ENCODE data around the gene REEP3. TPM values are rescaled to one million over a fixed set of nuclear protein-coding genes. Genes with fewer than 3 reads are reported as not detected.

The REEP3 gene
- total and polyA plus RNA-seq, 7 donors, result 6.5 to 18.4 (median 16.1) TPM

- H3K27me3 ChIP-seq (ENCODE audit: insufficient read depth in 3 of 3, low read length in 2 of 3), result no peaks in the 10 kb centered on the region
- WGBS, 3 donors, result 85 to 91% (median 85%) methylated on average over 5 of the region's 5 CpGs
- ATAC-seq (no peak), DNase-seq (no peak)
- H3K9me3 ChIP-seq, result no peaks in the 10 kb centered on the region
- H3K27ac ChIP-seq, result no peak overlapping the region
- no peak overlapping the region for H3K4me3 ChIP-seq
- no peaks in the 10 kb centered on the region for H3K36me3 ChIP-seq (ENCODE audit: insufficient read depth in 1 of 2, low read depth in 1 of 2)
- intact Hi-C loops (cut with DNase I), result no loop called here
- peaks cover 3% of the 10 kb centered on the region for H3K4me1 ChIP-seq
- TF ChIP-seq CTCF (IDR thresholded peaks at IDR 0.05), result no peak
Observed at GRCh38 chr10:63480237-63480636, 41.0 kb upstream of the REEP3 start.

- Histone ChIP-seq H3K4me1 (peaks cover 6% of the 10 kb centered on the region), H3K27me3 (ENCODE audit: insufficient read depth in 3 of 3, low read length in 2 of 3) (no peaks in the 10 kb centered on the region), H3K9me3 (no peaks in the 10 kb centered on the region), H3K36me3 (ENCODE audit: insufficient read depth in 1 of 2, low read depth in 1 of 2) (no peaks in the 10 kb centered on the region), H3K27ac (no peak overlapping the region), H3K4me3 (no peak overlapping the region)
- 75 to 79% (median 75%) methylated on average over 6 of the region's 6 CpGs for WGBS, 3 donors
- TF ChIP-seq CTCF (IDR thresholded peaks at IDR 0.05), result no peak
- intact Hi-C loops (cut with DNase I), result no loop called here
- DNase-seq (no peak), ATAC-seq (no peak)
Observed at GRCh38 chr10:63481815-63482421, 39.3 kb upstream of the REEP3 start.

DNA sequence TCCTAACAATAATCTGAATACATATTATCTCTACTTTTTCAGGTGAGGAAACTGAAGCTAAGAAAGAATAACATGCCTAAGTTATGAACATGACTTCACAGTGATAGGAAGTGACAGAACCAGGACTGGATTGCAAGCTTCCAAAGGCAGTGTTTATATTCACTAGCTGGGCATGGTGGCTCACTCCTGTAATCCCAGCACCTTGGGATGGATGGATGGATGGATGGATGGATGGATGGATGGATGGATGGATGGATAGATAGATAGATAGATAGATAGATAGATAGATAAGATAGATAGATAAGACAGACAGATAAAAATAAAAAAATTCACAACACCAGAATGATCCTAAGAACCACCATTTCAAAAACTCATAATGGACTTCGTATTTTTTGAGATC is 37.2 kb upstream of the REEP3 start:
- TF ChIP-seq CTCF (IDR thresholded peaks at IDR 0.05), result no peak
- DNase-seq (no peak), ATAC-seq (no peak)
- Histone ChIP-seq H3K27ac (no peak overlapping the region), H3K36me3 (ENCODE audit: insufficient read depth in 1 of 2, low read depth in 1 of 2) (no peaks in the 10 kb centered on the region), H3K27me3 (ENCODE audit: insufficient read depth in 3 of 3, low read length in 2 of 3) (no peaks in the 10 kb centered on the region), H3K4me1 (peaks cover 6% of the 10 kb centered on the region), H3K4me3 (no peak overlapping the region), H3K9me3 (no peaks in the 10 kb centered on the region)
- WGBS, 3 donors, result 97 to 100% (median 97%) methylated on average over 1 of the region's 1 CpG
- intact Hi-C loops (cut with DNase I), result no loop called here

GRCh38 chr10:63487990-63488389 is 33.2 kb upstream of the REEP3 start:
- H3K4me1 ChIP-seq, result peaks cover 21% of the 10 kb centered on the region
- TF ChIP-seq CTCF (IDR thresholded peaks at IDR 0.05), result no peak
- H3K4me3 ChIP-seq, result no peak overlapping the region
- intact Hi-C loops (cut with DNase I), result no loop called here
- ATAC-seq (no peak), DNase-seq (no peak)
- H3K27me3 ChIP-seq (ENCODE audit: insufficient read depth in 3 of 3, low read length in 2 of 3), result no peaks in the 10 kb centered on the region
- 82 to 96% (median 83%) methylated on average over 3 of the region's 3 CpGs for WGBS, 3 donors
- H3K9me3 ChIP-seq, result no peaks in the 10 kb centered on the region
- H3K27ac ChIP-seq, result no peak overlapping the region
- no peaks in the 10 kb centered on the region for H3K36me3 ChIP-seq (ENCODE audit: insufficient read depth in 1 of 2, low read depth in 1 of 2)

- no peaks in the 10 kb centered on the region for H3K27me3 ChIP-seq (ENCODE audit: insufficient read depth in 3 of 3, low read length in 2 of 3)
- ATAC-seq (no peak), DNase-seq (no peak)
- H3K27ac ChIP-seq, result no peak overlapping the region
- H3K4me3 ChIP-seq, result no peak overlapping the region
- peaks cover 21% of the 10 kb centered on the region for H3K4me1 ChIP-seq
- no peaks in the 10 kb centered on the region for H3K9me3 ChIP-seq
- no peak for TF ChIP-seq CTCF (IDR thresholded peaks at IDR 0.05)
- 91 to 97% (median 96%) methylated on average over 3 of the region's 3 CpGs for WGBS, 3 donors
- intact Hi-C loops (cut with DNase I), result no loop called here
- H3K36me3 ChIP-seq (ENCODE audit: insufficient read depth in 1 of 2, low read depth in 1 of 2), result no peaks in the 10 kb centered on the region
Observed at GRCh38 chr10:63489838-63490237, 31.4 kb upstream of the REEP3 start.

Data from psoas muscle (tissue), 8 donors.